Astrocyte (in vitro differentiated cells and primary cell): ENCODE data around the gene DENND5B. TPM values are rescaled to one million over a fixed set of nuclear protein-coding genes. Genes with fewer than 3 reads are reported as not detected.
A peak's percentile ranks its signal among the peaks of the same experiment; 100 is the strongest.

ENCODE experiments used
- DNase-seq: peaks from one replicate; pipeline ENCODE4 v3.0.0-alpha.2; 2010; ENCODE audit warnings: low read depth
- FAIRE-seq: peaks from 2 replicates; lab custom pipeline; 2011; peaks lifted over from hg19 to GRCh38; lab: Jason Lieb, UNC
- H2AFZ ChIP-seq: 2 replicates; pipeline ENCODE4 v1.6.0; 2012; ENCODE audit warnings: low read depth, low read length, inconsistent platforms
- H3K27ac ChIP-seq: 2 replicates; pipeline ENCODE4 v1.5.1; 2011; ENCODE audit warnings: low read depth, low read length, inconsistent platforms
- H3K27me3 ChIP-seq: 2 replicates; pipeline ENCODE4 v1.6.0; 2011; ENCODE audit warnings: low read length, inconsistent platforms; ENCODE audit not compliant: insufficient read depth
- H3K36me3 ChIP-seq: 2 replicates; pipeline ENCODE4 v1.5.1; 2011; ENCODE audit warnings: low read length, inconsistent platforms; ENCODE audit not compliant: insufficient read depth
- H3K4me1 ChIP-seq: 2 replicates; pipeline ENCODE4 v1.5.1; 2011; ENCODE audit warnings: low read length, inconsistent platforms; ENCODE audit not compliant: insufficient read depth
- H3K4me2 ChIP-seq: 2 replicates; pipeline ENCODE4 v1.6.0; 2012; ENCODE audit warnings: low read length, inconsistent platforms
- H3K4me3 ChIP-seq: 2 replicates; pipeline ENCODE4 v1.5.1; 2011; ENCODE audit warnings: low read depth, mild to moderate bottlenecking, low read length, inconsistent platforms; ENCODE audit not compliant: insufficient read depth
- H3K79me2 ChIP-seq: 2 replicates; pipeline ENCODE4 v1.6.0; 2012; ENCODE audit warnings: mild to moderate bottlenecking, low read length, inconsistent platforms; ENCODE audit not compliant: insufficient read depth
- H3K9ac ChIP-seq: 2 replicates; pipeline ENCODE4 v1.6.0; 2012; ENCODE audit warnings: mild to moderate bottlenecking, low read length, inconsistent platforms
- H3K9me3 ChIP-seq: 2 replicates; pipeline ENCODE4 v1.5.1; 2012; ENCODE audit warnings: low read depth, mild to moderate bottlenecking, low read length, inconsistent platforms; ENCODE audit not compliant: insufficient read depth
- H4K20me1 ChIP-seq: 2 replicates; pipeline ENCODE4 v1.6.0; 2012; ENCODE audit warnings: low read length, inconsistent platforms; ENCODE audit not compliant: insufficient read depth
- H3K27ac Mint-ChIP-seq: one replicate; pipeline ENCODE4 v1.8.0; 2021; ENCODE audit warnings: mild to moderate bottlenecking, mixed read lengths; ENCODE audit not compliant: unreplicated experiment
- H3K27me3 Mint-ChIP-seq: one replicate; pipeline ENCODE4 v1.8.0; 2021; ENCODE audit warnings: low read depth, mixed read lengths; ENCODE audit not compliant: unreplicated experiment
- H3K36me3 Mint-ChIP-seq: one replicate; pipeline ENCODE4 v1.8.0; 2021; ENCODE audit warnings: low read depth, mixed read lengths; ENCODE audit not compliant: unreplicated experiment
- H3K4me1 Mint-ChIP-seq: one replicate; pipeline ENCODE4 v1.8.0; 2021; ENCODE audit warnings: low read depth, mixed read lengths; ENCODE audit not compliant: unreplicated experiment
- H3K4me3 Mint-ChIP-seq: one replicate; pipeline ENCODE4 v1.8.0; 2021; ENCODE audit warnings: mild to moderate bottlenecking, moderate library complexity, mixed read lengths; ENCODE audit not compliant: unreplicated experiment
- H3K9me3 Mint-ChIP-seq: one replicate; pipeline ENCODE4 v1.8.0; 2021; ENCODE audit warnings: mild to moderate bottlenecking, mixed read lengths; ENCODE audit not compliant: unreplicated experiment
- CTCF ChIP-seq: IDR thresholded peaks from 2 replicates; pipeline ENCODE4 v1.5.1; 2011; ENCODE audit warnings: low read depth, mild to moderate bottlenecking, inconsistent platforms, low read length, moderate library complexity; ENCODE audit not compliant: insufficient read depth
- EZH2 ChIP-seq: IDR thresholded peaks from 2 replicates; pipeline ENCODE4 v1.6.1; 2012; ENCODE audit warnings: mild to moderate bottlenecking, low read length, inconsistent platforms; ENCODE audit not compliant: insufficient read depth
- total RNA-seq: library from RNA; stranded (reverse); gene quantifications from 2 replicates; pipeline ENCODE4 v1.2.1, GENCODE V29; 2021

DENND5B gene
- total RNA-seq, 1 donor from 2014 or later: 22.7 TPM

GRCh38 chr12:31589598-31589903 lies 1.4 kb downstream of the DENND5B start:
- no peaks in the 10 kb centered on the region for H3K9me3 ChIP-seq
- FAIRE-seq (no peak), DNase-seq (no peak)
- peak overlapping the region; percentile 99 for H3K4me3 Mint-ChIP-seq
- H3K27me3 Mint-ChIP-seq: no peaks in the 10 kb centered on the region
- peak overlapping the region; percentile 88 for H3K4me3 ChIP-seq
- no peaks in the 10 kb centered on the region for H3K36me3 ChIP-seq
- peak overlapping the region; percentile 97 for H3K9ac ChIP-seq
- H3K4me1 Mint-ChIP-seq: peaks cover 15% of the 10 kb centered on the region
- peak overlapping the region; percentile 93 for H2AFZ ChIP-seq
- H3K4me2 ChIP-seq: peak overlapping the region; percentile 97
- H3K79me2 ChIP-seq: peaks cover 43% of the 10 kb centered on the region
- H4K20me1 ChIP-seq: peaks cover 6% of the 10 kb centered on the region
- peak overlapping the region; percentile 94 for H3K27ac Mint-ChIP-seq
- H3K9me3 Mint-ChIP-seq: peaks cover 4% of the 10 kb centered on the region
- H3K4me1 ChIP-seq: peaks cover 29% of the 10 kb centered on the region
- H3K27ac ChIP-seq: peak overlapping the region; percentile 87
- H3K27me3 ChIP-seq: no peaks in the 10 kb centered on the region
- no peak for TF ChIP-seq CTCF
- TF ChIP-seq EZH2: no peak
- no peaks in the 10 kb centered on the region for H3K36me3 Mint-ChIP-seq

GRCh38 chr12:31588976-31589375 lies 2.0 kb downstream of the DENND5B start:
- TF ChIP-seq CTCF (no peak), EZH2 (no peak)
- Mint-ChIP-seq H3K4me3 (peak overlapping the region; percentile 99), H3K27ac (no peak overlapping the region), H3K4me1 (peaks cover 18% of the 10 kb centered on the region), H3K36me3 (no peaks in the 10 kb centered on the region), H3K9me3 (peaks cover 4% of the 10 kb centered on the region), H3K27me3 (no peaks in the 10 kb centered on the region)
- Histone ChIP-seq H3K4me1 (peaks cover 29% of the 10 kb centered on the region), H3K4me2 (peak overlapping the region; percentile 97), H3K79me2 (peaks cover 49% of the 10 kb centered on the region), H3K27me3 (no peaks in the 10 kb centered on the region), H4K20me1 (peaks cover 6% of the 10 kb centered on the region), H3K4me3 (peak overlapping the region; percentile 88), H3K36me3 (no peaks in the 10 kb centered on the region), H3K9ac (peak overlapping the region; percentile 97), H3K27ac (no peak overlapping the region), H2AFZ (no peak overlapping the region), H3K9me3 (no peaks in the 10 kb centered on the region)
- FAIRE-seq: no peak
- DNase-seq: no peak

GRCh38 chr12:31586728-31587127 lies 4.2 kb downstream of the DENND5B start:
- H3K9ac ChIP-seq: no peak overlapping the region
- TF ChIP-seq EZH2: no peak
- no peak for TF ChIP-seq CTCF
- FAIRE-seq (no peak), DNase-seq (no peak)
- no peak overlapping the region for H2AFZ ChIP-seq
- peaks cover 32% of the 10 kb centered on the region for H3K4me1 ChIP-seq
- peaks cover 67% of the 10 kb centered on the region for H3K79me2 ChIP-seq
- H3K27me3 ChIP-seq: no peaks in the 10 kb centered on the region
- no peaks in the 10 kb centered on the region for H3K36me3 ChIP-seq
- peaks cover 4% of the 10 kb centered on the region for H3K9me3 Mint-ChIP-seq
- no peak overlapping the region for H3K4me2 ChIP-seq
- H3K4me3 ChIP-seq: no peak overlapping the region
- peaks cover 6% of the 10 kb centered on the region for H4K20me1 ChIP-seq
- H3K27me3 Mint-ChIP-seq: no peaks in the 10 kb centered on the region
- H3K4me3 Mint-ChIP-seq: no peak overlapping the region
- no peaks in the 10 kb centered on the region for H3K36me3 Mint-ChIP-seq
- peak overlapping the region; percentile 6 for H3K27ac Mint-ChIP-seq
- H3K9me3 ChIP-seq: no peaks in the 10 kb centered on the region
- peaks cover 29% of the 10 kb centered on the region for H3K4me1 Mint-ChIP-seq
- no peak overlapping the region for H3K27ac ChIP-seq
